Dermis blood vessel endothelial cell (primary cell): Measurements from ENCODE around the gene LMTK2. TPM values are rescaled to one million over a fixed set of nuclear protein-coding genes. Genes with fewer than 3 reads are reported as not detected.

Source experiments
- DNase-seq: peaks from one replicate; pipeline ENCODE4 v3.0.0; 2010
- total RNA-seq: library from RNA; depleted of rRNA; stranded (reverse); fragments of >200 nt; gene quantifications from 2 replicates; pipeline ENCODE4 v1.2.3, GENCODE V29; 2014

LMTK2 gene
- total RNA-seq, 1 donor from 2014 or later = 10.4 TPM

- no peak for DNase-seq
Observed at GRCh38 chr7:98178762-98179490, 72.3 kb downstream of the LMTK2 start.

- DNase-seq = no peak
Observed at GRCh38 chr7:98180751-98181150, 74.1 kb downstream of the LMTK2 start.

DNA sequence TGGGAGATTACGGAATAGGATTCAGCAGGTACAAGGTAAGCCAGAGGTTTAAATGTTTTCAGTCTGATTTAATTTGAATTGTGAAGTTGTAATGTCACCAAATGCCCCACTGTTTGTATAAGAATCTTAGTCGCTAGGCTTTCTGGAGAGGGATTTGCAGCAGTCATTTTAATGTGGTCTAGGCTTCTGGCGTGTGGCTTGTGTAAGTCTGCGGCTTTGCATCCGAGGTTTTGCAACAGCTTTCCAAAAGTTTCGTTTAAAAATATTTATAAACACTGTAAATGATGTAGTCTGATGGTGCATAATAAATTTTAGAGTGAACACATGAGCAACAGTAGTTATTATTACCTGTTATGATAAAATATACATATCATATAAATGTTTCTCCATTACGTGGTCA, 78.4 kb downstream of the LMTK2 start:
- DNase-seq = no peak

DNA sequence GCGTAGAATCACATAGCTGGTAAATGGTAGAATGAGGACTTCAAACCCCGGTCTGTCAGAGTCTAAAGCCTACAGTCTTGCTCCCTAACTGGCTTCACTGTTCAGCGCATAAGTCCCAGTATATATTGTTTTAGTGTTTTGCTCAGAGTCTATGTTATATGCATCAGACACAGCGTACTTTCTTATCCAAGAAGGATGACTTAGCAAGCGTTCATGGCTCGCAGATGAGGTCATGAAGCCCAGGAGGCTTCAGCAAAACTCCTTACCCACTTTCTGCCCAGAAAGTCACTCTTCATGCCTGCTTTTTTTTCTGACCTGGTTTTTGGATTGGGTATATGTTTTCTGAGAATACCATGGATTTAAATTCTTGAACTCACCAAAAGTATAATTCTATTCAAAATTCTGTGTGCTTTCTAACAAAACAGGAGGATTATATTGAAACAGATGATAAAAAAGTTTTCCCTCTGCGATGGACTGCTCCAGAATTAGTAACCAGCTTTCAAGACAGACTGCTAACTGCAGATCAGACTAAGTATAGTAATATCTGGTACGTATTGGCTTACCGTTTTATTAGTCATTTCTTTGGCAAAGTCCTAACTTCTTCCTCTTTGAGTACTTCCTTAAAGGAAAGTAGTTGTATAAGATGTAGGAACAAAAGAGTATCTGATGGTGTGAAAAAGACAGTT, 79.9 kb downstream of the LMTK2 start:
- peak; percentile 59 for DNase-seq

GRCh38 chr7:98187138-98187502, 80.5 kb downstream of the LMTK2 start:
- no peak for DNase-seq

DNA sequence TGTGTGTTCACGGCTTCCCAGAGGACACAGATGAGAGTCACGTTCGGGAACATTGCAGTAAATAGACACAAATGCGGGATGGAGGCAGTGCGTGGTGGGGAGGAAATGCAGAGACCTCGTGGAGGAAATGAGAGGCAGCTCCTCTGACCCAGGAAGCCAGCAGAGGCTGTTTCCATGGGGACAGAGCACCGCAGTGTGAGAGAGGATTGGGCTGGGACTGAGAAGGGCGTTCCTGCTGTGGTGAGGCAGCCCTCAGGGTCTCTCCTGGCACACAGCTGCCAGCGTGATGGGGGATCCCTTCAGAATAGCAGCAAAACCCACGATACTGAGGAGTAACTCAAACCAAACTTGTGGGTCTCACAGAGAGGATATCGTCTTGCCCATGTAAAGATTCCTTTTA, 82.9 kb downstream of the LMTK2 start:
- DNase-seq = no peak

DNA sequence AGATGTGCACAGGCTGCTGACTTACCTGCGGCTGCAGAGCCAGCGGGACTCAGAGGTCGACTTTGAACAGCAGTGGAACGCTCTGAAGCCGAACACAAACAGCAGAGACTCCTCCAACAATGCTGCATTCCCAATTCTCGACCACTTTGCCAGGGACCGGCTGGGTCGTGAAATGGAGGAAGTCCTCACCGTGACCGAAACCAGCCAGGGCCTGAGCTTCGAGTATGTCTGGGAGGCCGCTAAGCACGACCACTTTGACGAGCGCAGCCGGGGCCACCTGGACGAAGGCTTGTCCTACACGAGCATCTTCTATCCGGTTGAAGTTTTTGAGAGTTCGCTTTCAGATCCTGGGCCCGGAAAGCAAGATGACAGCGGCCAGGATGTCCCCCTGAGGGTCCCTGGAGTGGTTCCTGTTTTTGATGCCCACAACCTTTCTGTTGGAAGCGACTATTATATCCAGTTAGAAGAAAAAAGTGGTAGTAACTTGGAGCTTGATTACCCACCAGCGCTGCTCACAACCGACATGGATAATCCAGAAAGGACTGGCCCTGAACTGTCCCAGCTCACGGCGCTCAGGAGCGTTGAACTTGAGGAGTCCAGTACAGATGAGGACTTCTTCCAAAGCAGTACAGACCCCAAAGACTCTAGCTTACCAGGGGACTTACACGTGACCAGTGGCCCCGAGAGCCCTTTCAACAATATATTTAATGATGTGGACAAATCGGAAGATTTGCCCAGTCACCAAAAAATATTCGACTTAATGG, 85.2 kb downstream of the LMTK2 start:
- DNase-seq = no peak

DNA sequence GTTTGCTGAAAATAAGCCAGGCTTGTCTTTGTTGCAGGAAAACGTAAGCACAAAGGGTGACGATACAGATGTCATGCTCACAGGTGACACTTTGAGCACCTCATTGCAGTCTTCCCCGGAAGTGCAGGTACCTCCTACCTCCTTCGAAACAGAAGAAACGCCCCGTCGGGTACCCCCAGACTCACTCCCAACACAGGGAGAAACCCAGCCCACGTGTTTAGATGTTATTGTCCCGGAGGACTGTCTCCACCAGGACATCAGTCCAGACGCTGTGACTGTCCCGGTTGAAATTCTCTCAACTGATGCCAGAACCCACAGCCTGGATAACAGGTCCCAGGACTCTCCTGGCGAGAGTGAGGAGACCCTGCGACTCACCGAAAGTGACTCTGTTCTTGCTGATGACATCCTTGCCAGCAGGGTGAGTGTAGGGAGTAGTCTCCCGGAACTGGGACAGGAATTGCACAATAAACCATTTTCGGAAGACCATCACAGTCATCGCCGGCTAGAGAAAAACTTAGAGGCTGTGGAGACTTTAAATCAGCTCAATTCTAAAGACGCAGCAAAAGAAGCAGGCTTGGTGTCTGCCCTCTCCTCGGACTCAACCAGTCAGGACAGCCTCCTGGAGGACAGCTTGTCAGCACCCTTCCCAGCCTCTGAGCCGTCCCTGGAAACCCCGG, 86.3 kb downstream of the LMTK2 start:
- no peak for DNase-seq

- no peak for DNase-seq
Observed at GRCh38 chr7:98193474-98194180, 87.0 kb downstream of the LMTK2 start.

DNA sequence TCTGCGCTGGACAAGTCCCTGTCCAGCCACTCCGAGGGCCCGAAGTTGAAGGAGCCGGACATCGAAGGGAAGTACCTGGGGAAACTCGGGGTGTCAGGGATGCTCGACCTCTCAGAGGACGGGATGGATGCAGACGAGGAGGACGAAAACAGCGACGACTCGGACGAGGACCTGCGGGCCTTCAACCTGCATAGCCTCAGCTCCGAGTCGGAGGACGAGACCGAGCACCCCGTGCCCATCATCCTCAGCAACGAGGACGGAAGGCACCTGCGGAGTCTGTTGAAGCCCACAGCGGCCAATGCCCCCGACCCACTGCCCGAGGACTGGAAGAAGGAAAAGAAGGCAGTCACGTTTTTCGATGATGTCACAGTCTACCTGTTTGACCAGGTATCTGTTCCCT, 87.5 kb downstream of the LMTK2 start:
- DNase-seq = no peak

GRCh38 chr7:98194672-98195457, 88.2 kb downstream of the LMTK2 start:
- no peak for DNase-seq

DNA sequence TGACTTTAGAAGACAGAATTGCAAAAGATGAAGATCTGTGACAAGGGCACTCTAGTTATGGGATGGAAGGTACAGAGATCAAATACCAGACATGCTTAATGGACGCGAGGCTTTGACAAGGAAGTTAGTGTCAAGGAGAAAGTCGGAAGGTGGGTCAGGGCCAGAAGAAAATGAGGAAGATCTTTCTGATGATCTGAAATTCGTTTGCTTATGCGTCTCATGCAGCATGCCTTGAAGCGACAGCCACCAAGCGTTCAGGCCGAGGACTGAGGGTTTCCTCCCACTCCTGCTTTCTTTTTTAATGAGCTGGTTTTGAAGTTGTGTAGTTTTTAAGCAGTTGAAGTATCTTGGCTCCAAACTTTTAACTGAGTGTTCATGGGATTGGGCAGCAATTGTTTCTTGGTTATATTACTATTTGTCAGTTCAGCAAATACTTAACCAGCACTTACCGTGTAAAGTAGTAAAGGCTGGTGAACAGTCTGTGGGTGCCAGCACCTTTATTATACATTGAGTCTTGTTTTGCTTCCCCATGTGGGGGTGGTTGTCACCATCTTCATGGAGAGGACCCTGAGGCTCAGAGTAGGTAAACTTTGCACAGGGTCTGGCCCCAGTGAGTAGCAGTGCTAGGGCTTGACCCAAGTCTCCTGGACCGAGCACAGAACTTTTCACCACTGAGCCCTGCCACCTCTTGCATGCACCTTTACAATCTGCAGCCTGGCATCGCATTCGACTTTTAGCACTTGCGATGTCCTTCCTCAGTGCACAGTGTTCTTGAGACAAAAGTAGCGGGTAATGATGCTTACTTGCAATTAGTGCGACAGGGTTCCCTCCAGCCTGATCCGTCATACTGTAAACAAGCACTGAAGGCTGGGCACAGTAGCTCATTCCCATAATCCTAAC, 90.3 kb downstream of the LMTK2 start:
- no peak for DNase-seq

DNA sequence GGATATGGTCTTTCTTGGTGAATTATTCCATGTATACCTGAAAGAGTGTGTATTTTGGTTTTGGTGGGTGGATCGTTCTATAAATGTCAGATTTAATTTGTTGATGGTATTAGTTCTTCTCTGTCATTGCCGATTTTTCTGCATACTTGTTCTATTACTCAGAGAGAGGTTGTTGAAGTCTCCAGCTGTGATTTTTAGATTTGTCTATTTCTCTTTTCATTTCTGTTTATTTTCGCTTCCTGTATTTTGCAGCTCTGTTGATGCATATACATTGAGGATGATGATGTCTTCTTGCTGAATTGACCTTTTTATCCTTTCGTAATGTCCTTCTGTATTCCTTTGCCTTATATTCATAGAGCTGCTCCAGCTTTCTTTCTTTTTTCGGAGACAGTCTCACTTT, 92.5 kb downstream of the LMTK2 start:
- no peak for DNase-seq

- DNase-seq = no peak
Observed at GRCh38 chr7:98200364-98200763, 93.7 kb downstream of the LMTK2 start.

DNA sequence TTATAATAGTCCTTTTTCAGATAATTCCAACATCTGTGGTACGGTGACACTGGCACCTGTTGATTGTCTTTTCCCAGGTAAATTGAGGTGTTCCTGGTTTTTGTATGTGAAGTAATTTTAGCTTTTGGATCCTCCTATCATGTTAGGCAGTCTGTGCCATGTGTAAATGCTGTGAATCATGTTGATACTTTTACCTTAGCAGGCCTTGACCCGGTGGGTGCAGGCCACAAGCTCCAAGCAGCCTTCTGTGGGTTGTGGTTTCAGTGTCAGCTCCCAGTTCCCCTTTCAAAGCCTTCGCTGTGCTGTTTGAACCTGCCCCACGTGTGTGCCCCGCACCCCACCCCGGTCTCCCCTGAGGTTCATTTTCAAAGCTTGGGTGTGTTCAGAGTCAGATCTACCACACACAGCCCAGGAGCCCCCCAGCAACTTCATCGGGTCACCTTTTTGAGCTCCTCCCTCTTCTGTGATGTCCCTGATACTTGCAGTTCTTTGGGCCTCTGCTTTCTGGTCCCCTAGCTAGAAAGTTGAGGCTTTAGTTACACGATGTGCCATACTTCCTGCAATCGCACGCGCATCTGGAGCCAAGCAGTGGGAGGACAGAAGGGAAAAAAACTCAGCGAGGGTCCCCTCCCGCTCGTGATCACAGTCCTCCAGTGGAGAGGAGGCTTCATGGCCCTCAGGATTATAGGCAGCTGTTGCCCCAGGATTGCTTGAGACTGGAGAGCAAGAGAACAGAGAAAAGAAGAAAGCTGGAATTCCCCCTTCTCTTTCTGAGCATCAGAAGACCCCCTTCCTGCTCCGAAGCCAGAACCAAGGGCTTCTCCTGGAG, 95.9 kb downstream of the LMTK2 start:
- no peak for DNase-seq

GRCh38 chr7:98203261-98203963, 96.8 kb downstream of the LMTK2 start:
- no peak for DNase-seq

GRCh38 chr7:98203964-98204605, 97.4 kb downstream of the LMTK2 start:
- no peak for DNase-seq

DNA sequence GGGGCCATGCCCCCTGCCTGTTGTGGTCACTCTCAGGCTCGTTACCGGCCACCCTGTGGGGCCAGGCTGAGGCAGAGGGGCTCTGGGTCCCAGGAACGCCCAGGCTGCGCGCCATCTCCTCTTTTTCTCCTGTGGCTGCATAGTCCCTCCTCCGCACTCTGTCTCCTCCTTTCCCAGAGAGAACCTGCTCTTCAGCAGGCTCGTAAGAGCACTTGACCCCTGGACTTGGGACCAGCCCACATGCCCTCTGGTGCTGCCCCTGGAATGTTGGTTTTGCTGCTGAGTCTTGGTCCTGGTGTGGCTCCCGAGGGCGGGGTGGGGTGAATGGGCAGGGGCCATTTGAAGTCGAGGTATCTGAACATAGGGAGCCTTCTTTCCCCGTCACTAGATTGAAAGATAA, 98.0 kb downstream of the LMTK2 start:
- DNase-seq = no peak
